HEK293 (cell line): ENCODE measurements around the gene BTF3L4.

Source experiments
- GLIS2 ChIP-seq: fragments of 450-650 bp; formaldehyde crosslinking; IDR thresholded peaks from 2 replicates; pipeline ENCODE4 v1.5.1; 2016; ENCODE audit warnings: missing biosample characterization, missing genetic modification characterization
- HOXA7 ChIP-seq: sonication (generic); formaldehyde crosslinking; IDR thresholded peaks from 2 replicates; pipeline ENCODE4 v1.8.1; 2022; ENCODE audit warnings: missing genetic modification reagents, borderline replicate concordance
- IKZF3 ChIP-seq: fragments of 450-650 bp; IDR thresholded peaks from 2 replicates; pipeline ENCODE4 v1.5.0; 2018; ENCODE audit warnings: missing biosample characterization, mild to moderate bottlenecking, missing genetic modification characterization, moderate library complexity
- KLF8 ChIP-seq: fragments of 450-650 bp; formaldehyde crosslinking; IDR thresholded peaks from 2 replicates; pipeline ENCODE4 v1.5.1; 2016; ENCODE audit warnings: missing biosample characterization, missing genetic modification characterization
- MYNN ChIP-seq: fragments of 450-650 bp; formaldehyde crosslinking; IDR thresholded peaks from 2 replicates; pipeline ENCODE4 v1.5.1; 2016; ENCODE audit warnings: missing biosample characterization, missing genetic modification characterization, borderline replicate concordance
- TCF7L2 ChIP-seq: IDR thresholded peaks from 2 replicates; pipeline ENCODE4 v1.6.1; 2011; ENCODE audit warnings: low read depth, mild to moderate bottlenecking, inconsistent platforms, low read length, moderate library complexity, borderline replicate concordance
- TRIM28 ChIP-seq: IDR thresholded peaks from 2 replicates; pipeline ENCODE4 v1.6.1; 2011; ENCODE audit warnings: low read length, control low read depth, borderline replicate concordance
- ZBTB48 ChIP-seq: fragments of 450-650 bp; formaldehyde crosslinking; IDR thresholded peaks from 2 replicates; pipeline ENCODE4 v1.5.1; 2016; ENCODE audit warnings: missing biosample characterization, missing genetic modification characterization
- ZEB2 ChIP-seq: fragments of 450-650 bp; formaldehyde crosslinking; IDR thresholded peaks from 2 replicates; pipeline ENCODE4 v1.5.1; 2016; ENCODE audit warnings: missing biosample characterization, missing genetic modification characterization
- ZIC2 ChIP-seq: fragments of 450-650 bp; formaldehyde crosslinking; IDR thresholded peaks from 2 replicates; pipeline ENCODE4 v1.5.1; 2016; ENCODE audit warnings: missing biosample characterization, missing genetic modification characterization
- ZNF146 ChIP-seq: fragments of 450-650 bp; formaldehyde crosslinking; IDR thresholded peaks from 2 replicates; pipeline ENCODE4 v1.5.1; 2016; ENCODE audit warnings: missing biosample characterization, missing genetic modification characterization
- ZNF155 ChIP-seq: fragments of 450-650 bp; formaldehyde crosslinking; IDR thresholded peaks from 2 replicates; pipeline ENCODE4 v1.5.1; 2016; ENCODE audit warnings: missing biosample characterization, missing genetic modification characterization
- ZNF184 ChIP-seq: fragments of 450-650 bp; IDR thresholded peaks from 2 replicates; pipeline ENCODE4 v1.5.1; 2018; ENCODE audit warnings: missing biosample characterization, mild to moderate bottlenecking, missing genetic modification characterization
- ZNF211 ChIP-seq: fragments of 450-650 bp; formaldehyde crosslinking; IDR thresholded peaks from 2 replicates; pipeline ENCODE4 v1.5.1; 2016; ENCODE audit warnings: low read depth, missing biosample characterization, missing genetic modification characterization
- ZNF239 ChIP-seq: fragments of 450-650 bp; formaldehyde crosslinking; IDR thresholded peaks from 2 replicates; pipeline ENCODE4 v1.5.1; 2016; ENCODE audit warnings: missing biosample characterization, missing genetic modification characterization
- ZNF266 ChIP-seq: fragments of 450-650 bp; formaldehyde crosslinking; IDR thresholded peaks from 2 replicates; pipeline ENCODE4 v1.5.1; 2016; ENCODE audit warnings: missing biosample characterization, missing genetic modification characterization, low read depth
- ZNF324 ChIP-seq: fragments of 450-650 bp; formaldehyde crosslinking; IDR thresholded peaks from 2 replicates; pipeline ENCODE4 v1.5.1; 2016; ENCODE audit warnings: missing biosample characterization, missing genetic modification characterization
- ZNF335 ChIP-seq: fragments of 450-650 bp; formaldehyde crosslinking; conservative IDR thresholded peaks from 2 replicates; pipeline ENCODE4 v1.5.1; 2016; ENCODE audit warnings: missing biosample characterization, missing genetic modification characterization
- ZNF404 ChIP-seq: fragments of 450-650 bp; formaldehyde crosslinking; IDR thresholded peaks from 2 replicates; pipeline ENCODE4 v1.5.1; 2017; ENCODE audit warnings: missing biosample characterization, missing genetic modification characterization
- ZNF423 ChIP-seq: fragments of 450-650 bp; formaldehyde crosslinking; IDR thresholded peaks from 2 replicates; pipeline ENCODE4 v1.5.1; 2016; ENCODE audit warnings: missing biosample characterization, missing genetic modification characterization
- ZNF544 ChIP-seq: fragments of 450-650 bp; formaldehyde crosslinking; IDR thresholded peaks from 2 replicates; pipeline ENCODE4 v1.5.0; 2017; ENCODE audit warnings: missing biosample characterization, missing genetic modification characterization
- ZNF600 ChIP-seq: fragments of 450-650 bp; formaldehyde crosslinking; IDR thresholded peaks from 2 replicates; pipeline ENCODE4 v1.5.1; 2016; ENCODE audit warnings: missing biosample characterization, missing genetic modification characterization
- ZNF624 ChIP-seq: fragments of 450-650 bp; formaldehyde crosslinking; IDR thresholded peaks from 2 replicates; pipeline ENCODE4 v1.5.1; 2017; ENCODE audit warnings: missing biosample characterization, missing genetic modification characterization
- ZNF747 ChIP-seq: fragments of 450-650 bp; formaldehyde crosslinking; IDR thresholded peaks from 2 replicates; pipeline ENCODE4 v1.5.1; 2016; ENCODE audit warnings: missing biosample characterization, missing genetic modification characterization
- ZNF776 ChIP-seq: fragments of 450-650 bp; formaldehyde crosslinking; IDR thresholded peaks from 2 replicates; pipeline ENCODE4 v1.5.0; 2017; ENCODE audit warnings: missing biosample characterization, missing genetic modification characterization, borderline replicate concordance
- ZSCAN16 ChIP-seq: fragments of 450-650 bp; formaldehyde crosslinking; IDR thresholded peaks from 2 replicates; pipeline ENCODE4 v1.5.1; 2016; ENCODE audit warnings: missing biosample characterization, missing genetic modification characterization
- ZSCAN30 ChIP-seq: fragments of 450-650 bp; IDR thresholded peaks from 2 replicates; pipeline ENCODE4 v1.5.1; 2018; ENCODE audit warnings: missing biosample characterization, mild to moderate bottlenecking, missing genetic modification characterization, moderate library complexity
- ZXDB ChIP-seq: fragments of 450-650 bp; formaldehyde crosslinking; IDR thresholded peaks from 2 replicates; pipeline ENCODE4 v1.5.1; 2016; ENCODE audit warnings: missing biosample characterization, missing genetic modification characterization
- TF ChIP-seq, protein P1 (sequence below): fragments of 450-650 bp; formaldehyde crosslinking; IDR thresholded peaks from 2 replicates; pipeline ENCODE4 v1.5.0; 2017; ENCODE audit warnings: missing biosample characterization, missing genetic modification characterization, borderline replicate concordance
- TF ChIP-seq, protein P2 (sequence below): fragments of 450-650 bp; formaldehyde crosslinking; IDR thresholded peaks from 2 replicates; pipeline ENCODE4 v1.5.1; 2016; ENCODE audit warnings: missing biosample characterization, missing genetic modification characterization
- TF ChIP-seq, protein P3 (sequence below): fragments of 450-650 bp; formaldehyde crosslinking; IDR thresholded peaks from 2 replicates; pipeline ENCODE4 v1.5.1; 2016; ENCODE audit warnings: missing biosample characterization, missing genetic modification characterization, low read depth

The BTF3L4 gene

DNA sequence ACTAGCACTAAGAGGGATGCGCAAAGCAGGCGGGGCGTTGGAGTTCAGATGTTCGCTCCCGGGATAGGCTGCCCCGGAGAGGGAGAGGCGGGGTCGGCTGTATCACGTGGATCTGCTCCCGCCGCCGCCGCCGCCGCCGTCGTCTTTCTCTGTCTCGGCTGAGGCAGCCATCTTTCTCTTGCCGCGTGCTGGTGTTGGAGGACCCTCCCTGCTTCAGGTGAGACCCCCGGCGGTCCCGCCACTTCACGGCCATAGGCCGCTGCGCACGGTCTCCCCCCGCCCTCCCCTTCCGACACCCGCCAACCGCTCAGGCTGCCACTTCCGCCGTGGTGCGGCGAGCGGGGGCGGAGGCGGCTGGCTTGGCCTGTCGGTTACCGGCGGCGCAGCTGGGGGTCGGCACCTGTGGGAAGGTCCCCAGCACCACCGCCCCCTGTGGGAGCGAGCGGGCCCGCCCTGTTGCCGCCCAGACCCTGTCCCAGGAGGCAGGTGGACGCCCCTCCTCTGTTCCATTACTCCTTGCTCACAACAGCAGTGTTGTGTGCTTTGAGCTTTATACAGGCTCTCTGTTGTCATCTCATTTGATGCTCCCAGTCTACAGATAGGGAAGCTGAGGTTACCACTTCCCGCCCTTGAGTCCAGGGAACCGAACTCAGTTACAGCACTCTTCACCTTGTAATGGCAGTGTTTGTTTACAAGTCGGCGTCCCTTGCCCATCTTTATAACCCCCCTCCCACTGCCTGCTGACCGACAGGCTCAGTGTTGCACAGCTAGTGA is at the start of gene BTF3L4 (continued):
- TF ChIP-seq, protein P1, sequence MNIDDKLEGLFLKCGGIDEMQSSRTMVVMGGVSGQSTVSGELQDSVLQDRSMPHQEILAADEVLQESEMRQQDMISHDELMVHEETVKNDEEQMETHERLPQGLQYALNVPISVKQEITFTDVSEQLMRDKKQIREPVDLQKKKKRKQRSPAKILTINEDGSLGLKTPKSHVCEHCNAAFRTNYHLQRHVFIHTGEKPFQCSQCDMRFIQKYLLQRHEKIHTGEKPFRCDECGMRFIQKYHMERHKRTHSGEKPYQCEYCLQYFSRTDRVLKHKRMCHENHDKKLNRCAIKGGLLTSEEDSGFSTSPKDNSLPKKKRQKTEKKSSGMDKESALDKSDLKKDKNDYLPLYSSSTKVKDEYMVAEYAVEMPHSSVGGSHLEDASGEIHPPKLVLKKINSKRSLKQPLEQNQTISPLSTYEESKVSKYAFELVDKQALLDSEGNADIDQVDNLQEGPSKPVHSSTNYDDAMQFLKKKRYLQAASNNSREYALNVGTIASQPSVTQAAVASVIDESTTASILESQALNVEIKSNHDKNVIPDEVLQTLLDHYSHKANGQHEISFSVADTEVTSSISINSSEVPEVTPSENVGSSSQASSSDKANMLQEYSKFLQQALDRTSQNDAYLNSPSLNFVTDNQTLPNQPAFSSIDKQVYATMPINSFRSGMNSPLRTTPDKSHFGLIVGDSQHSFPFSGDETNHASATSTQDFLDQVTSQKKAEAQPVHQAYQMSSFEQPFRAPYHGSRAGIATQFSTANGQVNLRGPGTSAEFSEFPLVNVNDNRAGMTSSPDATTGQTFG (tag by site-specific recombination) = no peak
- TF ChIP-seq ZNF404 (no peak), ZNF266 (tag by site-specific recombination) (no peak), ZSCAN30 (peak; percentile 37; the same call in 1 of the 2 replicates), GLIS2 (tag by site-specific recombination) (peak; percentile 98), ZNF624 (no peak), ZNF335 (tag by site-specific recombination) (peak; percentile 70; the same call in 1 of the 2 replicates), ZEB2 (peak; percentile 90), ZNF211 (tag by site-specific recombination) (no peak), ZNF776 (tag by site-specific recombination) (no peak), ZNF184 (tag by site-specific recombination) (no peak), ZIC2 (tag by site-specific recombination) (peak; percentile 66), KLF8 (peak; percentile 38; the same call in 1 of the 2 replicates), IKZF3 (tag by site-specific recombination) (peak; percentile 7; the same call in 1 of the 2 replicates), TCF7L2 (no peak), HOXA7 (no peak), ZNF146 (tag by site-specific recombination) (no peak), ZNF324 (tag by site-specific recombination) (no peak; the same call in 1 of the 2 replicates), TRIM28 (peak; percentile 45; the same call in 1 of the 2 replicates), ZBTB48 (peak; percentile 64), MYNN (no peak), ZXDB (tag by site-specific recombination) (peak; percentile 27; the same call in 1 of the 2 replicates), ZNF155 (tag by site-specific recombination) (no peak), ZNF239 (tag by site-specific recombination) (0 out of 2 replicates have a peak, but pooled peaks have one; percentile 42), ZNF423 (peak; percentile 65; the same call in 1 of the 2 replicates), ZNF747 (tag by site-specific recombination) (no peak), ZSCAN16 (tag by site-specific recombination) (no peak), ZNF600 (no peak), ZNF544 (tag by site-specific recombination) (no peak)
- TF ChIP-seq, protein P2, sequence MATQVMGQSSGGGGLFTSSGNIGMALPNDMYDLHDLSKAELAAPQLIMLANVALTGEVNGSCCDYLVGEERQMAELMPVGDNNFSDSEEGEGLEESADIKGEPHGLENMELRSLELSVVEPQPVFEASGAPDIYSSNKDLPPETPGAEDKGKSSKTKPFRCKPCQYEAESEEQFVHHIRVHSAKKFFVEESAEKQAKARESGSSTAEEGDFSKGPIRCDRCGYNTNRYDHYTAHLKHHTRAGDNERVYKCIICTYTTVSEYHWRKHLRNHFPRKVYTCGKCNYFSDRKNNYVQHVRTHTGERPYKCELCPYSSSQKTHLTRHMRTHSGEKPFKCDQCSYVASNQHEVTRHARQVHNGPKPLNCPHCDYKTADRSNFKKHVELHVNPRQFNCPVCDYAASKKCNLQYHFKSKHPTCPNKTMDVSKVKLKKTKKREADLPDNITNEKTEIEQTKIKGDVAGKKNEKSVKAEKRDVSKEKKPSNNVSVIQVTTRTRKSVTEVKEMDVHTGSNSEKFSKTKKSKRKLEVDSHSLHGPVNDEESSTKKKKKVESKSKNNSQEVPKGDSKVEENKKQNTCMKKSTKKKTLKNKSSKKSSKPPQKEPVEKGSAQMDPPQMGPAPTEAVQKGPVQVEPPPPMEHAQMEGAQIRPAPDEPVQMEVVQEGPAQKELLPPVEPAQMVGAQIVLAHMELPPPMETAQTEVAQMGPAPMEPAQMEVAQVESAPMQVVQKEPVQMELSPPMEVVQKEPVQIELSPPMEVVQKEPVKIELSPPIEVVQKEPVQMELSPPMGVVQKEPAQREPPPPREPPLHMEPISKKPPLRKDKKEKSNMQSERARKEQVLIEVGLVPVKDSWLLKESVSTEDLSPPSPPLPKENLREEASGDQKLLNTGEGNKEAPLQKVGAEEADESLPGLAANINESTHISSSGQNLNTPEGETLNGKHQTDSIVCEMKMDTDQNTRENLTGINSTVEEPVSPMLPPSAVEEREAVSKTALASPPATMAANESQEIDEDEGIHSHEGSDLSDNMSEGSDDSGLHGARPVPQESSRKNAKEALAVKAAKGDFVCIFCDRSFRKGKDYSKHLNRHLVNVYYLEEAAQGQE (tag by site-specific recombination) = 0 out of 2 replicates have a peak, but pooled peaks have one; percentile 22
- TF ChIP-seq, protein P3, sequence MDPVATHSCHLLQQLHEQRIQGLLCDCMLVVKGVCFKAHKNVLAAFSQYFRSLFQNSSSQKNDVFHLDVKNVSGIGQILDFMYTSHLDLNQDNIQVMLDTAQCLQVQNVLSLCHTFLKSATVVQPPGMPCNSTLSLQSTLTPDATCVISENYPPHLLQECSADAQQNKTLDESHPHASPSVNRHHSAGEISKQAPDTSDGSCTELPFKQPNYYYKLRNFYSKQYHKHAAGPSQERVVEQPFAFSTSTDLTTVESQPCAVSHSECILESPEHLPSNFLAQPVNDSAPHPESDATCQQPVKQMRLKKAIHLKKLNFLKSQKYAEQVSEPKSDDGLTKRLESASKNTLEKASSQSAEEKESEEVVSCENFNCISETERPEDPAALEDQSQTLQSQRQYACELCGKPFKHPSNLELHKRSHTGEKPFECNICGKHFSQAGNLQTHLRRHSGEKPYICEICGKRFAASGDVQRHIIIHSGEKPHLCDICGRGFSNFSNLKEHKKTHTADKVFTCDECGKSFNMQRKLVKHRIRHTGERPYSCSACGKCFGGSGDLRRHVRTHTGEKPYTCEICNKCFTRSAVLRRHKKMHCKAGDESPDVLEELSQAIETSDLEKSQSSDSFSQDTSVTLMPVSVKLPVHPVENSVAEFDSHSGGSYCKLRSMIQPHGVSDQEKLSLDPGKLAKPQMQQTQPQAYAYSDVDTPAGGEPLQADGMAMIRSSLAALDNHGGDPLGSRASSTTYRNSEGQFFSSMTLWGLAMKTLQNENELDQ = no peak
